Measurements from ENCODE around the gene PPP4R4. TPM values are rescaled to one million over a fixed set of nuclear protein-coding genes. Genes with fewer than 3 reads are reported as not detected.

PPP4R4 gene
- polyA plus RNA-seq, 1 donor from 2014 or later = 0.48 TPM

DNA sequence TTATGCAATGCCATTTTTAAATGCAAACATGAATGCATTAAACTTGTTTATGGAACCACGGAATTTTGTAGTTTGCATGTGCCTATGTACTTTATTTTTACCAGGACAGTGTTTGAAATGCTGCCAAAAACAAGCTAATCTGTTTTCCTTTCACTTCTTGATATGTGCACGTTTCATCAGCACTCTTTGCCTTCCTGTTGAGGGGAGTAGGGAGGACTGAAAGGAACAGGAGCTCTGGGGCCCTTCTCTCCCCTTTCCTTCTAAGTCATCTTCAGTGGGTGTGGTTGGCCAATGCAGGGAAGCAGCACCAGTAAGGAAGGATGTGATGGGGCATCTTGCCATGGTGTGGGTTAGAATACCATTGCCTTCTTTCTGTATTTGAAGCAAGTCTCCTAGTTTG lies 12.1 kb upstream of the PPP4R4 start:
- Mint-ChIP-seq H3K27ac (no peak overlapping the region), H3K9me3 (no peaks in the 10 kb centered on the region), H3K4me3 (no peak overlapping the region), H3K36me3 (no peaks in the 10 kb centered on the region), H3K27me3 (peaks cover 13% of the 10 kb centered on the region), H3K4me1 (peaks cover 0 to 2% (median 0%) of the 10 kb centered on the region in 3 donors)

- no peak overlapping the region for H3K4me3 Mint-ChIP-seq
- H3K36me3 Mint-ChIP-seq = no peaks in the 10 kb centered on the region
- H3K27me3 Mint-ChIP-seq = peaks cover 13% of the 10 kb centered on the region
- H3K27ac Mint-ChIP-seq = no peak overlapping the region
- no peaks in the 10 kb centered on the region for H3K9me3 Mint-ChIP-seq
- peaks cover 0 to 2% (median 0%) of the 10 kb centered on the region in 3 donors for H3K4me1 Mint-ChIP-seq
These were observed 11.7 kb upstream of the PPP4R4 start for GRCh38 chr14:94162466-94162865.

DNA sequence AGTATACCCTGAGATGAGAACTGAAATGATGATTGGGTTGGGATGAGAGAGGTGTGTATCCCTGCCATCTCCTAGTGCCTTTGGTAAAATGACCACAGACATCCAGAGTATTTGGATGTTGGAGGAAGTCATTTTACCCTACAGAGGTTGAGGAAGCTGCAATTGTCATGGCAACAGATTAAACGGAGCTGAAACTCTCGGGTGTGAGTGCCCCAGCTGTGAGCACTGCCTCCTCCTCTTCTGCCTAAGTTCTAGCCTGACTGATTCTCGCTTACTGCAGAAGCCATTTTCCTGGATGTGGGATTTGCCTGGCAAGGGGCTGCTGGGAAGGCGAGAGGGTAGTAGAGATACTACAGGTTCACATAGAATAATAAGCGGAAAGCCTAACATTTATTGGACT lies 10.3 kb upstream of the PPP4R4 start:
- H3K27me3 Mint-ChIP-seq = peaks cover 12% of the 10 kb centered on the region
- no peaks in the 10 kb centered on the region for H3K9me3 Mint-ChIP-seq
- H3K4me1 Mint-ChIP-seq = no peaks in the 10 kb centered on the region
- H3K27ac Mint-ChIP-seq = no peak overlapping the region
- no peak overlapping the region for H3K4me3 Mint-ChIP-seq
- H3K36me3 Mint-ChIP-seq = no peaks in the 10 kb centered on the region

DNA sequence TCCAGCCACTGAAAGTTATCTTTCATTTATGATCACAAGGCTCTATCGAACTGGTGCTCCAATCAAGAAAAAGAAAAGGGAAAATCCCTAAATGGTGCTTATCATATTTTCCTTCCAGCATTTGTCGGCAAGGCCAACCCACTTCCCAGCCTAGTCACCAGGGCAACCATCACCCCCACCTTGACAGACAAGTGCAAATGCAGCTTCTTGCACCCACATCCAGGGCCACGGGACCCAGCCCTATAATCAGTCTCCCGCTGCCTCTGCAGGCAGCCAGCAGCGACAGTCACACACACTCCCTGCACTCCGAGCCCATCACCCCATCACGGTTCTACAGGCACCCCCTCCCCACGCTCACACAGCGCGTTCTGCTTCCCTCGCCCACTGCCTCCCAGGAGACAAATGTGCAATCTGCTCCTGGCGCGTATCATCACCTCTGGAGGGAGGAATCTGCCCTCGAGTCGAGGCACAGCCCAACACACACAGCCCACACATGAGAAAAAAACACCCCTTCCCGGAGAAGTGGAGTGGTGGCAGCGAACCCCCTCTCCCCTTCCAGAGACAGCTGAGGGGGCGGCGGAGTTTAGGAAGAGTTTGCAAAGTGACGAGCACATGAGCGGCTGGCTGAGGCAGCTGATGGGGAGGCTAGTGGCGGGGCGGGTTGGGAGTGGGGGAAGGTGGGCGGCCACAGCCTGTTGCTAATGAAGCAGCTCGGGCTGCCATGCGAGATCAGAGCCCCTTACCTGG lies 9.3 kb upstream of the PPP4R4 start:
- Mint-ChIP-seq H3K4me3 (no peak overlapping the region), H3K9me3 (no peaks in the 10 kb centered on the region), H3K36me3 (no peaks in the 10 kb centered on the region), H3K4me1 (no peaks in the 10 kb centered on the region), H3K27ac (no peak overlapping the region), H3K27me3 (peaks cover 8% of the 10 kb centered on the region)

GRCh38 chr14:94165744-94166143 lies 8.4 kb upstream of the PPP4R4 start:
- Mint-ChIP-seq H3K27me3 (peaks cover 8% of the 10 kb centered on the region), H3K4me1 (no peaks in the 10 kb centered on the region), H3K36me3 (no peaks in the 10 kb centered on the region), H3K9me3 (no peaks in the 10 kb centered on the region), H3K27ac (no peak overlapping the region), H3K4me3 (no peak overlapping the region)

DNA sequence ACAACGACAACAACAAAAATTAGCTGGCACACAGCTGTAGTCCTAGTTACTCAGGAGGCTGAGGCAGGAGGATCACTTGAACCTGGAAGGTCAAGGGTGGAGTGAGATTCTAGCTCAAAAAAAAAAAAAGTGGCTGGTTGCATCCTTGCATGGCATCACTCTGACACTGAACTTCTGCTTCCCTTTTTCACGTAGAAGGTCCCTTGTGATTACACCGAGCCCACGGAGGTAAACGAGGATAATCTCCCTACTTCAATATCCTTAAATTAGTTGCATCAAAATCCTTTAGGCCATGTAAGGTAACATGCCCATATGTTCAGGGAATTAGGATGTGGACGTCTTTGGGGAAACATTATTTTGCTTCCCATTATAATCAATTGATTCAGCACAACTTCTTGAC lies 4.0 kb upstream of the PPP4R4 start:
- Mint-ChIP-seq H3K4me3 (no peak overlapping the region), H3K9me3 (no peaks in the 10 kb centered on the region), H3K36me3 (no peaks in the 10 kb centered on the region), H3K27me3 (peaks cover 17% of the 10 kb centered on the region), H3K4me1 (peaks cover 0 to 6% (median 5%) of the 10 kb centered on the region in 3 donors), H3K27ac (no peak overlapping the region)

DNA sequence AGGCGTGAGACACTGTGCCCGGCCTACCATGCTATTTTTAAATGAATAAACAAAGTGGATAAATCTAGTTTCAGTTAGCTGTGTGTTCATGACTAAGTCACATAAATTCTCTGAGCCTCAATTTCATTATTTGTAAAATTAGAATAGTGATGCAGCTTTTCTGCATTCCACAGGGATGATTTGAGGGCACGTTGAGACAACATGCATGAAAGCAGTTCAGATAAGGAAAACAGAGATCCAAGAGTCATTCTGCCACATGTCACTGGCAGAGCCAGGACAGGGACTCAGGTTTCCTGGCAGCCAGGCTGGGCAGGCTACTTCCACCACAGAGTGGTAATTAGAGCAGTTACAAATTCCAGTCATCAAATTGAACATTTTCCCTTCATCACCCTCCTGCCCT lies 2.9 kb upstream of the PPP4R4 start:
- H3K36me3 Mint-ChIP-seq = no peaks in the 10 kb centered on the region

GRCh38 chr14:94172545-94172944 lies 1.6 kb upstream of the PPP4R4 start:
- Mint-ChIP-seq H3K27me3 (peaks cover 32% of the 10 kb centered on the region), H3K9me3 (no peaks in the 10 kb centered on the region), H3K27ac (peak overlapping the region in 1 of 3 donors; percentile 29), H3K4me3 (peak overlapping the region; percentile 73 to 87 (median 80)), H3K36me3 (no peaks in the 10 kb centered on the region), H3K4me1 (peaks cover 0 to 14% (median 12%) of the 10 kb centered on the region in 3 donors)

More for the DNA sequence above, 2.9 kb upstream of the PPP4R4 start:
- Mint-ChIP-seq H3K27ac (no peak overlapping the region), H3K4me3 (no peak overlapping the region), H3K9me3 (no peaks in the 10 kb centered on the region), H3K27me3 (peaks cover 25% of the 10 kb centered on the region), H3K4me1 (peaks cover 0 to 14% (median 12%) of the 10 kb centered on the region in 3 donors)

DNA sequence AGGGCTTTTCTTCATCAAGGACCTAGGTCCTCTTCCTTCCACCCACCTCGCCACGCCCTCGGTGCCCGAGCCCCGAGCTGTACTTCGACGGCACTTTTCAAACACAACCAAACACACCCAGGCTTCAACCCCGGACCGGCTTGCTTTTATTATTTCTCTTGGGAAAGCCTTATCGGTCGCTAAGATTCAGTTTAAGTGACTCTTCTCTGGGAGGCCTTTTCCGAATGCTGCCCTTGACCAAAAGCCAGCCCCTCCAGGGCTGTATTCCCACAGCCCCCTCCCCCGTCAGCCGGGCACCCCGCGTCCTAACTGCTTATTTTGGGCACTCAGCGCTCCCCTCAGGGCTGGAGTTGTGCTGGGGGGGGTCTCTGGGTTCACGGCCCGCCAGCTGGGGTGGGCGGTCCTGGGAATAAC lies 644 bp upstream of the PPP4R4 start:
- Mint-ChIP-seq H3K36me3 (no peaks in the 10 kb centered on the region), H3K27ac (peak overlapping the region in 2 of 3 donors; percentile 29 to 93), H3K27me3 (peaks cover 32% of the 10 kb centered on the region), H3K4me3 (peak overlapping the region; percentile 73 to 87 (median 80)), H3K4me1 (peaks cover 0 to 14% (median 12%) of the 10 kb centered on the region in 3 donors), H3K9me3 (no peaks in the 10 kb centered on the region)

GRCh38 chr14:94174604-94175010 lies 485 bp downstream of the PPP4R4 start:
- Mint-ChIP-seq H3K4me1 (peaks cover 0 to 14% (median 12%) of the 10 kb centered on the region in 3 donors), H3K27me3 (peaks cover 40% of the 10 kb centered on the region), H3K36me3 (no peaks in the 10 kb centered on the region), H3K9me3 (no peaks in the 10 kb centered on the region), H3K4me3 (peak overlapping the region in 3 of 4 donors; percentile 16 to 81 (median 41)), H3K27ac (no peak overlapping the region)

DNA sequence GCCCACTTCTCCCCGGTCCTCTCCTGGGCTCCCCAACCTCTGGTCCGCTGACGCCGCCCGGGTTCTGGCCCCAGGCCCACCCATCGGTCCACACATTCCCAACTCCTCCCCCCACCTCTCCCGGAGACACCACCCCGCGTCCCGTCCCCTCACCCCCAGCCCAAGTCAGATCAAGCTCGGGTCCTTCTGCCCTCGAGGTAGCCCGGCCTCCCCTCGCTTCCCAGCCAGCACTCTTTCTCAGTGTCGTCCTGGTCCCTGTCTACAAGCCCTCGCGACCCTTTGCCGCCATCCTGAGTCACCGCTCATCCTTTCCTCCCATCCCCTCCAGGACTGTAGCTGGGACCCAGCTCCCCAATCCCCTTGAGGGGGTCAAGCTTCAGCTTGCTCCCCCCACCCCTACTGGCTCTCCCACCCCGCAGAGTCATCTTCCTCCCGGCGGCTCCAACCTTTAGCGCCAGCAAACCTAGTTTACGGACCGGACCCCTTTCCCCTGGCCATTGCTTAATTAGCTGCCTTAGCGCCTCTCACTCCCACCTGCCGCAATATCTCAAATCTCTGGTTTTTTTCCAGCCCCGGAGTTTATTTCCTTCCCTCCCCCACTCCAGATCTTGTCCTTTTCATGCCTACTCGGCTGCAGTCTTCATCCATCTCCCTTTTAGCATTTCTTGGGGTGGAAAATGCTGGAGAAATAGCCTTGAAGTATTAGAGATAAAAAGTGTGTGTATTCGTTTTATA lies 1.1 kb downstream of the PPP4R4 start:
- no peaks in the 10 kb centered on the region for H3K9me3 Mint-ChIP-seq
- peak overlapping the region; percentile 68 to 91 (median 82) for H3K4me3 Mint-ChIP-seq
- H3K27me3 Mint-ChIP-seq = peaks cover 42% of the 10 kb centered on the region
- peak overlapping the region in 2 of 3 donors; percentile 19 to 75 for H3K27ac Mint-ChIP-seq
- no peaks in the 10 kb centered on the region for H3K36me3 Mint-ChIP-seq
- peaks cover 0 to 14% (median 12%) of the 10 kb centered on the region in 3 donors for H3K4me1 Mint-ChIP-seq

DNA sequence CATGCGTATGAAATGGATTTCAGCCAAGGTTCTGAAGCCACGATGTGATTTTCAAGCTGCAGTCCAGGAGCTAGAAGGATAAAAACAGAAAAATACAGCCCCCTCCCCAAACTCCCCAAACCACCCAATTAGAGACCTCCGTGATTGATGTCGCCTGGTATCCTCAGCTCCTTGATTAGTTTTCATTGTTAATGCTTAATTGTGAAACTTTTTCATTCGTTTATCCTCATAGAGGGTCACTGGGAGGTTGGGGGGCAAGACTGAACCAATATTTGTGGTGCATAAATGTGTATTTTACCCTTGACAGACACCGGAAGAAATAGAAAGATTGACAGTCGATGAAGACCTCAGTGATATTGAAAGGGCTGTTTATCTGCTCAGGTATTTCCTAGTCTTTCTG lies 1.6 kb downstream of the PPP4R4 start:
- peak overlapping the region in 2 of 3 donors; percentile 19 to 75 for H3K27ac Mint-ChIP-seq
- H3K4me1 Mint-ChIP-seq = peaks cover 3 to 17% (median 16%) of the 10 kb centered on the region in 3 donors
- peaks cover 43% of the 10 kb centered on the region for H3K27me3 Mint-ChIP-seq
- H3K9me3 Mint-ChIP-seq = no peaks in the 10 kb centered on the region
- H3K4me3 Mint-ChIP-seq = peak overlapping the region; percentile 27 to 91 (median 58)
- H3K36me3 Mint-ChIP-seq = no peaks in the 10 kb centered on the region

DNA sequence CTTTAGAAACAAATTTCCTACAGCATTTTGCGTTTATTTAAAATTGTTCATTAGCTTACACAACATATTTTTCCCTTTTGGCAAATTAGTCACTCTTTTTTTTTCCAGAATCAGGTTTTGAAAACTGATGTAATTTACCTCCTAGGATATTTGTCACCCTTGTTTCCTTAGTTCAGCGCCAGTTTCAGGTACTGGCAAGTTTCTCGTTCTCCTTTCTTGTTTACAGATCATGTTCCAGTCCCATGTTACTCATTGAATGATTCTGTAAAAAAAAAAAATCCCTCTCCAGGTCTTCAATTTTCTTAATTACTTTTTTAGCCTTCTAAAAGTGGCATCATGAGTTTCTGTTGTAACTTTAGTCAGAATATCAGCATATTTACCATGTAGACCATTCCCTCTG lies 2.7 kb downstream of the PPP4R4 start:
- Mint-ChIP-seq H3K9me3 (no peaks in the 10 kb centered on the region), H3K27ac (no peak overlapping the region), H3K36me3 (no peaks in the 10 kb centered on the region), H3K27me3 (peaks cover 43% of the 10 kb centered on the region), H3K4me3 (peak overlapping the region in 1 of 4 donors; percentile 85), H3K4me1 (peaks cover 6 to 20% (median 19%) of the 10 kb centered on the region in 3 donors)

DNA sequence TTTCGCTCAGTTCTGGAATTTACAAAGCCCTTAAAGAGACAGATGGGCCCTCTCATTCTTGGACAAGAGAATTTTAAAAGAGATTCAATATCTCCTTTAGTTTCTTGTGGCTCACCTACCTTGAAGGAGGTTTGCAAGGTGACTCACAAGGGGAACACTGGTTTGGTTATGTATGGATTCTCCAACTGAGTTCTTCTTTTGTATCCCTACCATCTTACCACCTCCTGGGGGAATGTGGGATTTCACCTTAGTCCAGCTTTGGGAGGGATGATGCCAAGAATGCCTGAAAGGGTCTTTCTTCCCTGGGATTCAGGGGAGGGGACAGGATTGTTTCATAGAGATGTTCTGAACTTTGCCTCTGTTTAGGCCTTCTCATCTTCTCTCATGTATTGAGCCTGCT lies 3.7 kb downstream of the PPP4R4 start:
- Mint-ChIP-seq H3K4me3 (no peak overlapping the region), H3K27me3 (peaks cover 37% of the 10 kb centered on the region), H3K27ac (no peak overlapping the region), H3K9me3 (no peaks in the 10 kb centered on the region), H3K36me3 (no peaks in the 10 kb centered on the region), H3K4me1 (peaks cover 6 to 20% (median 18%) of the 10 kb centered on the region in 3 donors)

DNA sequence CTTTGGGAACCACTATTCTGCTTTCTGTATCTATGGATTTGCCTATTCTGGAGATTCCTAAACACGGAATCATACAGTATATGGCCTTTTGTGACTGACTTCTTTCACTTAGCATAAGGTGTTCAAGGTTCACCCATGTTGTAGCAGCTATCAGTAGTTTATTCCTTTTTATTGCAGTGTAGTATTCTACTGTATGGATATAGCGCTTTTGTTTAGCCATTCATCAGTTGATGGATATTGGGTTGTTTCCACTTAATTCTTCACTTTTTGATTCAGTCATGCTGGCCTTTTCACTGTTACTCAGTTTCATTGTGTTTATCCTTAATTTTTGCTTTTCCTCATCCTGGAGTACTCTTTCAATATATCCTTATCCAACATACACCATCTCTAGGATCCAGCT lies 5.1 kb downstream of the PPP4R4 start:
- no peaks in the 10 kb centered on the region for H3K36me3 Mint-ChIP-seq
- no peak overlapping the region for H3K4me3 Mint-ChIP-seq
- H3K27ac Mint-ChIP-seq = no peak overlapping the region
- H3K4me1 Mint-ChIP-seq = peaks cover 6 to 15% (median 14%) of the 10 kb centered on the region in 3 donors
- peaks cover 30% of the 10 kb centered on the region for H3K27me3 Mint-ChIP-seq
- H3K9me3 Mint-ChIP-seq = no peaks in the 10 kb centered on the region
